ENCODE data around the gene CCNC.

DNA sequence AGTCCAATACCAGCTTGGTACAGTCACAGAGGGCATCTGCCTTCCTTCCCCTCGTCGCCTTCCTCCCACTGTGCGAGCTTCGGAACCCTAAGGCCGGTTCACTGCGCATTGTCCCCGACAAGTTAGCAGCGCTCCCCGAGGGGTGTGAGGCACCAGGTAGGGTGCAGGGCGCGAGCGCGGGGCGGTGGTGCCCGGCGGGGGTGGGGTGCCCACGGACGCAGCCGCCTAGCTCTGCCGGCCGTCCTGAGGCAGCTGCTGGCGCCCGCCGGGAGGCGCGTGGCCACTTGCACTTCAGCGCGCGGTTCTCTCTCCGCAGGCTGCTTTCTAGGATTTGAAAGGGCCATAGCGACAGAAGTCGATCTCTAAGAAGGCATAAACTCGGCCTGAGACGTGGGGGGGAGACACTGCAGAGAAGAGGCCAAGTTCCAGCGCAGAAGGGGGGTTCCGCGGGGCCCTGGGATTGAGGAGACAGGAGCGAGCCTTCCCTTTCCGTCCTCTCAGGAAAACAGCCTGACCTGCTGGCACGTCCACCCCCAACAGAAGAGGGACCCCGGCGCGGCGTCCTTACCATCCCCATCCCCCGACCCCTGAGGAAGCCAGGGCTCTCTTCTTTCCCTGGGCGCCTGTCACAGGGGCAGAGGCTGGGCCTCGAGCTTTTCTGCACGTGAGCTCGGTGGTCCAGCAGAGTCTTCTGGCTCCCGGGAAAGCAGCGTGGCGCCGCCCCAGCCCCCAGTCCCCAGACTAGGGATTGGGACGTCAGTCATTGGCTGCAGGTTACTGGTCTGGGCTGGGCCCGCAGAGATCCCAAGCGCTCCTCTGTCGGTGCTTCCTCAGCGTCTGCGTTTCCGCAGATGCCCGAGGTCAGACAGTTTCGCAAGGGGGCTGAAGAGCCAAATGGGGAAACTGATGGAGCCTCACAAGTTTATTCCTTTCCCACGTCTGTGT lies 22.5 kb upstream of the CCNC start:
- TF ChIP-seq POLR2A (IDR thresholded peaks at IDR 0.05; ENCODE audit: low read depth, low read length), result no peak
- TF ChIP-seq SPI1 (IDR thresholded peaks at IDR 0.05; ENCODE audit: low read depth, low read length), result no peak
